Thoracic aorta (tissue), 2 donors: Measurements from ENCODE around the gene LSM5. TPM values are rescaled to one million over a fixed set of nuclear protein-coding genes. Genes with fewer than 3 reads are reported as not detected.
A peak's percentile ranks its signal among the peaks of the same experiment; 100 is the strongest.

ENCODE experiments used
- ATAC-seq: fragments of 150-250 bp; one replicate; pipeline ENCODE4 v1.8.0; 2017; ENCODE audit warnings: low read depth; ENCODE audit not compliant: insufficient number of reproducible peaks, low FRiP score
- DNase-seq: peaks from one replicate; pipeline ENCODE4 v3.0.0-alpha.2; 2020; ENCODE audit warnings: low spot score
- H3K27ac ChIP-seq, 2 donors: fragments of 200-600 bp; sonication (generic); 1 replicate in 1 of 2; 2 replicates in 1 of 2; pipeline ENCODE4 v1.5.1; 2016; ENCODE audit warnings: mild to moderate bottlenecking in 2 of 2, moderate library complexity in 2 of 2
- H3K27me3 ChIP-seq: fragments of 200-600 bp; sonication (generic); replicated peaks from 2 replicates; pipeline ENCODE4 v1.6.0; 2016; ENCODE audit warnings: mild to moderate bottlenecking; ENCODE audit not compliant: insufficient read depth
- H3K36me3 ChIP-seq: fragments of 200-600 bp; sonication (generic); one replicate; pipeline ENCODE4 v1.5.1; 2016
- H3K4me1 ChIP-seq, 2 donors: fragments of 200-600 bp; sonication (generic); 1 replicate in 1 of 2; 2 replicates in 1 of 2; pipeline versions ENCODE4 v1.5.1 to v1.6.0; 2016; ENCODE audit warnings: low read depth in 2 of 2, mild to moderate bottlenecking in 1 of 2; ENCODE audit not compliant: control insufficient read depth in 1 of 2
- H3K4me3 ChIP-seq: fragments of 200-600 bp; sonication (generic); 2 replicates; pipeline ENCODE4 v1.5.1; 2016; ENCODE audit warnings: mild to moderate bottlenecking
- H3K9me3 ChIP-seq: fragments of 200-600 bp; sonication (generic); 2 replicates; pipeline ENCODE4 v1.5.1; 2016
- CTCF ChIP-seq: fragments of 200-600 bp; sonication (generic); IDR thresholded peaks from one replicate; pipeline ENCODE4 v1.5.1; 2019; ENCODE audit warnings: antibody characterized with exemption
- total RNA-seq, 2 donors: library from RNA; depleted of rRNA; stranded (reverse); fragments of >200 nt; gene quantifications; one replicate each; pipeline versions ENCODE4 v1.1.0 to v1.2.3, GENCODE V29; 2016

The LSM5 gene
- total RNA-seq, 2 donors from 2014 or later = 9.2 to 11.3 TPM

DNA sequence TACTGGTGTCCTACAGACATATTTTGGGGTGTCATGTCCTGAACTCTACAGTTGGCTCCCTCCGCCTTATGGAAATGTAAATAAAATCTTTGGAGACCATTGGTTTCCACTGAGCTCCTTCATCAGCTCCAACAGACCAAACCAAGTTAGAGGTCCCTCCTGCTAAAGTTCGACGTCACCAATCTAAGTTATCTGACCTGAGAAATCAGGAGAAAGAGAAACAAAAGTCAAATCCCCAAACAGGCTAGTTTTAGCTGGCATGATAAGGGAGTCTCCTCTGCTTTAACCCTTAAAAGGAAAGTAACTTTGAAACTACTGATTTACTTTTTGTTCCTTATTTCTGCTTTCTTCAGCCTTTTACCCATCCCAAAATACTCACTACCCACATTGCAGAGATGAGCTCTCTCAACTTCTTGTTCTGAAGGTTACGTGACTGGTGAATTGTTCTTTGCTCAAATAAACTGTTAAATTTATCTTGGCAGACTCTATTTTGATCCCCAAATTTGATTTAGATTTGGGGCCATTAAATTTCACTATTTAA lies 45.1 kb upstream of the LSM5 start:
- H3K27ac ChIP-seq = no peak overlapping the region
- no peaks in the 10 kb centered on the region for H3K27me3 ChIP-seq
- H3K9me3 ChIP-seq = no peaks in the 10 kb centered on the region
- no peak for TF ChIP-seq CTCF
- no peaks in the 10 kb centered on the region for H3K36me3 ChIP-seq
- no peak for DNase-seq
- H3K4me3 ChIP-seq = no peak overlapping the region
- ATAC-seq = no peak
- H3K4me1 ChIP-seq = peaks cover 22 to 32% of the 10 kb centered on the region in 2 donors

- H3K27me3 ChIP-seq = no peaks in the 10 kb centered on the region
- no peaks in the 10 kb centered on the region for H3K36me3 ChIP-seq
- ATAC-seq = no peak
- no peaks in the 10 kb centered on the region for H3K9me3 ChIP-seq
- no peak for DNase-seq
- no peak for TF ChIP-seq CTCF
- peaks cover 22 to 32% of the 10 kb centered on the region in 2 donors for H3K4me1 ChIP-seq
- peak overlapping the region; percentile 28 to 34 for H3K27ac ChIP-seq
- no peak overlapping the region for H3K4me3 ChIP-seq
These were observed 43.3 kb upstream of the LSM5 start for GRCh38 chr7:32533276-32534029.

DNA sequence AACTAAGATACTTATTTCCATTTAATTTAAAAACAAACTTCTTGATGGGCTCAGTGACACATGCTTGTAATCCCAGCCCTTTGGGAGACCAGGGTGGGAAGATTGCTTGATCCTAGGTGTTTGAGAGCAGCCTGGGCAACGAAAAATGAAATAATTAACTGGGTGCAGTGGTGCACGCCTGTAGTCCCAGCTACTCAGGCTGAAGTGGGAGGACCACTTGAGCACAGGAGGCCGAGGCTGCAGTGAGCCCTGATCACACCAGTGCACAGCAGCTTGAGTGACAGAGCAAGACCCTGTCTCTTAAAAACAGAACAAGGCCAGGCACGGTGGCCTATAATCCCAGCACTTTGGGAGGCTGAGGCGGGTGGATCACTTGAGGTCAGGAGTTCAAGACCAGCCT lies 42.5 kb upstream of the LSM5 start:
- Histone ChIP-seq H3K27me3 (no peaks in the 10 kb centered on the region), H3K36me3 (no peaks in the 10 kb centered on the region), H3K9me3 (no peaks in the 10 kb centered on the region), H3K4me3 (no peak overlapping the region), H3K4me1 (peaks cover 18 to 25% of the 10 kb centered on the region in 2 donors), H3K27ac (peak overlapping the region in 1 of 2 donors; percentile 28)
- ATAC-seq (no peak), DNase-seq (no peak)
- no peak for TF ChIP-seq CTCF

DNA sequence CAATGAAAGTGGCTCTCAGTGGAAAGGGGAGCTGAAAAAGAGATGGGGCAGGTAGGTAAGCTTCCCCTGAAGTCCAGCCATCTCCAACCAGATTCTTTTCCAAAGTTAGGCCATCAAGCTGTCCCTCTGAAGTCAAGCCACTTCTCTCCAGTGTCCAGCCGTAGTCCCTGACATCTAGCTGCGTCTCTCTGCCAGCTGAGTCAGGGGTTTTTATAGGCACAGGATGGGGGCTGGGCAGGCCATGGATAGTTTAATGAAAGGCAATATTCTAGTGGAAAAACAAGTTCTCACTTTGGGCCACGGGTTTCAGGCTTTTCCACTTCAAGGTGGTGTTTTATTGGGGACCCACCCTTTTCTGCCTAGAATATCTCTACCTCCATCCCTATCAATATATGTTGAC lies 41.9 kb upstream of the LSM5 start:
- no peak for TF ChIP-seq CTCF
- no peak for ATAC-seq
- peaks cover 13 to 20% of the 10 kb centered on the region in 2 donors for H3K4me1 ChIP-seq
- H3K27ac ChIP-seq = no peak overlapping the region
- no peaks in the 10 kb centered on the region for H3K9me3 ChIP-seq
- H3K4me3 ChIP-seq = no peak overlapping the region
- no peaks in the 10 kb centered on the region for H3K36me3 ChIP-seq
- no peaks in the 10 kb centered on the region for H3K27me3 ChIP-seq
- no peak for DNase-seq

DNA sequence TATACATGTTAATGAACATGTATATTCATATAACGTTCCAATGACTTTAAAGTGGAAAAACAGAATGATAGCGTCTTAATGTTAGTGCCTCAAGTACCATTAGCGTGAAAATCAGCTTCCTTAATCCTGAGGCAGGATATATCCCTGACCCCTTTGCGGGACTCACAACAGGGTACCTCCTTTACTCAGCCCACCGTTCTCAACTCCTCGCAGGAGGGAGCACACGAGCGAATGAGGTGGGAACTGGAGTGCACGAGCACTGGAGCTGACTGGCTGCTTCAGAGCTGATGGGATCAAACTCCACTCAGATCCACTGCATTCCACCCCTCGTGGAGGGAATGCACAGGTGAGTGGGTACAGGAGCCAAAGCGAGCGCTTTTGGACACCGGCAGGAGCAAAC lies 41.2 kb upstream of the LSM5 start:
- Histone ChIP-seq H3K27ac (no peak overlapping the region), H3K27me3 (no peaks in the 10 kb centered on the region), H3K36me3 (no peaks in the 10 kb centered on the region), H3K9me3 (no peaks in the 10 kb centered on the region), H3K4me3 (no peak overlapping the region), H3K4me1 (peaks cover 8 to 13% of the 10 kb centered on the region in 2 donors)
- no peak for TF ChIP-seq CTCF
- DNase-seq (no peak), ATAC-seq (no peak)
